H9 (cell line): Measurements from ENCODE around the gene ZFYVE28. TPM values are rescaled to one million over a fixed set of nuclear protein-coding genes. Genes with fewer than 3 reads are reported as not detected.

Experiments used
- DNase-seq: peaks from one replicate; pipeline ENCODE4 v3.0.0-alpha.2; 2017
- H2AFZ ChIP-seq: one replicate; pipeline ENCODE4 v1.6.1; 2013; ENCODE audit warnings: mild to moderate bottlenecking, low read length, control low read depth, moderate library complexity
- H2AK5ac ChIP-seq: 2 replicates; pipeline ENCODE4 v1.6.1; 2013; ENCODE audit warnings: low read length, control low read depth, mixed read lengths; ENCODE audit not compliant: insufficient read length
- H2BK120ac ChIP-seq: one replicate; pipeline ENCODE4 v1.6.1; 2013; ENCODE audit warnings: low read depth, mild to moderate bottlenecking, low read length, control low read depth, inconsistent platforms; ENCODE audit not compliant: poor library complexity, severe bottlenecking
- H2BK12ac ChIP-seq: 2 replicates; pipeline ENCODE4 v1.6.1; 2013; ENCODE audit warnings: low read length, control low read depth, mixed read lengths, low read depth; ENCODE audit not compliant: insufficient read length
- H2BK15ac ChIP-seq: 2 replicates; pipeline ENCODE4 v1.6.1; 2013; ENCODE audit warnings: low read depth, low read length, control low read depth
- H2BK20ac ChIP-seq: one replicate; pipeline ENCODE4 v1.6.1; 2013; ENCODE audit warnings: low read depth, mild to moderate bottlenecking, low read length, control low read depth, inconsistent platforms; ENCODE audit not compliant: poor library complexity, severe bottlenecking
- H2BK5ac ChIP-seq: 2 replicates; pipeline ENCODE4 v1.6.1; 2013; ENCODE audit warnings: low read length, control low read depth, mixed read lengths; ENCODE audit not compliant: insufficient read length
- H3K14ac ChIP-seq: 2 replicates; pipeline ENCODE4 v1.6.1; 2013; ENCODE audit warnings: low read length, control low read depth; ENCODE audit not compliant: insufficient read depth
- H3K18ac ChIP-seq: 2 replicates; pipeline ENCODE4 v1.6.1; 2013; ENCODE audit warnings: low read depth, mild to moderate bottlenecking, mixed read lengths, low read length, control low read depth; ENCODE audit not compliant: insufficient read length
- H3K23ac ChIP-seq: 2 replicates; pipeline ENCODE4 v1.6.1; 2013; ENCODE audit warnings: low read length, control low read depth, mixed read lengths, low read depth; ENCODE audit not compliant: insufficient read length
- H3K23me2 ChIP-seq: 2 replicates; pipeline ENCODE4 v1.6.1; 2013; ENCODE audit warnings: low read depth, mild to moderate bottlenecking, mixed read lengths, low read length, control low read depth; ENCODE audit not compliant: insufficient read length, poor library complexity, severe bottlenecking
- H3K27ac ChIP-seq: 2 replicates; pipeline ENCODE4 v1.5.1; 2013; ENCODE audit warnings: low read length, control low read depth, mixed read lengths, low read depth; ENCODE audit not compliant: insufficient read length
- H3K27me3 ChIP-seq: 2 replicates; pipeline ENCODE4 v1.6.1; 2013; ENCODE audit warnings: low read length, control low read depth, inconsistent platforms; ENCODE audit not compliant: insufficient read depth
- H3K4ac ChIP-seq: 2 replicates; pipeline ENCODE4 v1.6.1; 2013; ENCODE audit warnings: low read depth, mild to moderate bottlenecking, control low read depth, inconsistent platforms, low read length, moderate library complexity
- H3K4me1 ChIP-seq: 2 replicates; pipeline ENCODE4 v1.6.1; 2013; ENCODE audit warnings: low read length, control low read depth, inconsistent platforms; ENCODE audit not compliant: insufficient read depth
- H3K4me2 ChIP-seq: 2 replicates; pipeline ENCODE4 v1.6.1; 2013; ENCODE audit warnings: low read length, control low read depth, mixed read lengths; ENCODE audit not compliant: insufficient read length, insufficient read depth
- H3K56ac ChIP-seq: 2 replicates; pipeline ENCODE4 v1.6.1; 2013; ENCODE audit warnings: low read depth, mild to moderate bottlenecking, mixed read lengths, low read length, control low read depth; ENCODE audit not compliant: insufficient read length
- H3K79me1 ChIP-seq: 2 replicates; pipeline ENCODE4 v1.6.1; 2013; ENCODE audit warnings: low read depth, mild to moderate bottlenecking, moderate library complexity, low read length, control low read depth, inconsistent platforms; ENCODE audit not compliant: insufficient read depth, poor library complexity, severe bottlenecking
- H3K79me2 ChIP-seq: 2 replicates; pipeline ENCODE4 v1.6.1; 2013; ENCODE audit warnings: low read length, control low read depth, inconsistent platforms; ENCODE audit not compliant: insufficient read depth
- H3K9ac ChIP-seq: 2 replicates; pipeline ENCODE4 v1.6.1; 2013; ENCODE audit warnings: low read length, control low read depth, mixed read lengths; ENCODE audit not compliant: insufficient read length; ENCODE audit errors: extremely low read depth
- H3K9me3 ChIP-seq: one replicate; pipeline ENCODE4 v1.6.1; 2013; ENCODE audit warnings: low read depth, low read length, inconsistent platforms; ENCODE audit not compliant: control insufficient read depth
- H3T11ph ChIP-seq: one replicate; pipeline ENCODE4 v1.6.1; 2013; ENCODE audit warnings: mild to moderate bottlenecking, low read length, control low read depth, inconsistent platforms
- H4K20me1 ChIP-seq: one replicate; pipeline ENCODE4 v1.6.1; 2013; ENCODE audit not compliant: control insufficient read depth, insufficient read length, insufficient read depth
- H4K5ac ChIP-seq: 2 replicates; pipeline ENCODE4 v1.6.1; 2013; ENCODE audit warnings: low read depth, mild to moderate bottlenecking, mixed read lengths, low read length, control low read depth; ENCODE audit not compliant: insufficient read length
- H4K8ac ChIP-seq: replicated peaks from 2 replicates; pipeline ENCODE4 v1.6.1; 2013; ENCODE audit warnings: low read length, control low read depth, mixed read lengths, low read depth; ENCODE audit not compliant: insufficient read length
- H4K91ac ChIP-seq: 2 replicates; pipeline ENCODE4 v1.6.1; 2013; ENCODE audit warnings: low read depth, mild to moderate bottlenecking, moderate library complexity, mixed read lengths, low read length, control low read depth; ENCODE audit not compliant: insufficient read length
- H3K27ac Mint-ChIP-seq, 3 experiments: 2 replicates in 2 of 3; 3 replicates in 1 of 3; pipeline ENCODE4 v1.8.0; 2020 to 2021; ENCODE audit warnings: mixed read lengths in 3 of 3, mild to moderate bottlenecking in 1 of 3, moderate library complexity in 1 of 3
- H3K27me3 Mint-ChIP-seq: 2 replicates; pipeline ENCODE4 v1.8.0; 2021; ENCODE audit warnings: low read depth, mild to moderate bottlenecking, moderate library complexity, mixed read lengths
- H3K36me3 Mint-ChIP-seq, 3 experiments: 2 replicates in 2 of 3; 3 replicates in 1 of 3; pipeline ENCODE4 v1.8.0; 2020 to 2021; ENCODE audit warnings: low read depth in 3 of 3, mixed read lengths in 3 of 3; ENCODE audit not compliant: insufficient read depth in 1 of 3
- H3K4me1 Mint-ChIP-seq, 2 experiments: 2 replicates each; pipeline ENCODE4 v1.8.0; 2020; ENCODE audit warnings: mixed read lengths in 2 of 2
- H3K4me3 Mint-ChIP-seq, 2 experiments: 2 replicates in 1 of 2; 3 replicates in 1 of 2; pipeline ENCODE4 v1.8.0; 2020 to 2021; ENCODE audit warnings: mild to moderate bottlenecking in 2 of 2, mixed read lengths in 2 of 2, moderate library complexity in 1 of 2
- H3K9me3 Mint-ChIP-seq, 2 experiments: 2 replicates in 1 of 2; 3 replicates in 1 of 2; pipeline ENCODE4 v1.8.0; 2020; ENCODE audit warnings: mild to moderate bottlenecking in 2 of 2, mixed read lengths in 2 of 2, moderate library complexity in 1 of 2
- WGBS: extraction: QIAGEN DNeasy Blood & Tissue Kit; methylation state at CpG from one replicate; pipeline ENCODE4 v1.1.7; 2013; ENCODE audit warnings: missing lambda C conversion rate, low lambda C conversion rate, mixed read lengths; ENCODE audit not compliant: insufficient read length; ENCODE audit errors: extremely low coverage; 5-methylcytosine and 5-hydroxymethylcytosine counted together
- total RNA-seq: library from RNA; stranded (reverse); gene quantifications from 2 replicates; pipeline ENCODE4 v1.2.1, GENCODE V29; 2021
- TF ChIP-seq, protein P1 (sequence below): fragments of 200-600 bp; sonication (generic); conservative IDR thresholded peaks from 3 replicates; pipeline ENCODE4 v1.8.0; 2021; ENCODE audit warnings: antibody characterized with exemption, mild to moderate bottlenecking

The ZFYVE28 gene
- total RNA-seq, 1 experiment from 2014 or later = 0.98 TPM

DNA sequence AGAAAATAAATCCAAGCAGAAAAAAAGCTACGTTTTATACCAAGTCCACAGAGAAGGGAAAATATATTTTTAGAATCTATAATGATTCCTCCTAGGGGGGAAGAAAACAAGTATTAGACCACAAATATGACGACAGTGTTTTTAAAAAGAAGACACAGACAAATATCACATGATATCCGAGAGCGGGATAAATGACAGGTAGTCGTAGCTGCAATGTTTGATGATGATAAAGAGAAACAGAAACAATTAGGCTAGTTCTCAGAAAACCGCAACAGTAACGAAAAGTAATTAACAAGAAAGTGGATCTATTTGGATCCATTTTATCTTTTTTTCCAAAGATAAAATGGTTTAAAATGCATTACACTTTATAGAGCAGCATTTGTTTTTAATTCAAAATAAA, 177.4 kb downstream of the ZFYVE28 start:
- H3K14ac ChIP-seq = no peak overlapping the region
- Mint-ChIP-seq H3K4me1 (peaks cover 22 to 32% of the 10 kb centered on the region in 2 experiments), H3K36me3 (peaks cover 9 to 29% (median 27%) of the 10 kb centered on the region in 3 experiments; a peak in 6 of 7 replicates), H3K9me3 (peaks cover 13 to 17% of the 10 kb centered on the region in 2 experiments), H3K27ac (no peak overlapping the region), H3K4me3 (peak overlapping the region; percentile 88 to 93), H3K27me3 (peaks cover 5% of the 10 kb centered on the region)
- H2BK5ac ChIP-seq = no peak overlapping the region
- peak overlapping the region; percentile 71 for H3K9ac ChIP-seq
- WGBS = no CpG with 5 or more reads among the region's 7 CpGs
- no peak overlapping the region for H2BK120ac ChIP-seq
- H2AK5ac ChIP-seq = no peak overlapping the region
- H3K4me1 ChIP-seq = no peaks in the 10 kb centered on the region
- H3T11ph ChIP-seq = no peak overlapping the region
- peaks cover 6% of the 10 kb centered on the region; the same call in 1 of the 2 replicates for H3K79me2 ChIP-seq
- H4K5ac ChIP-seq = no peak overlapping the region
- no peak overlapping the region for H4K91ac ChIP-seq
- H3K23ac ChIP-seq = no peak overlapping the region
- no peak overlapping the region for H2AFZ ChIP-seq
- H4K8ac ChIP-seq = no peak overlapping the region
- no peak overlapping the region for H2BK20ac ChIP-seq
- no peaks in the 10 kb centered on the region for H3K27me3 ChIP-seq
- no peak overlapping the region for H2BK12ac ChIP-seq
- no peak overlapping the region for H3K4ac ChIP-seq
- H3K9me3 ChIP-seq = no peaks in the 10 kb centered on the region
- no peaks in the 10 kb centered on the region for H3K79me1 ChIP-seq
- H3K18ac ChIP-seq = no peak overlapping the region
- H3K23me2 ChIP-seq = peaks cover 3% of the 10 kb centered on the region
- no peaks in the 10 kb centered on the region for H4K20me1 ChIP-seq
- no peak overlapping the region for H2BK15ac ChIP-seq
- no peak overlapping the region for H3K27ac ChIP-seq
- TF ChIP-seq, protein P1, sequence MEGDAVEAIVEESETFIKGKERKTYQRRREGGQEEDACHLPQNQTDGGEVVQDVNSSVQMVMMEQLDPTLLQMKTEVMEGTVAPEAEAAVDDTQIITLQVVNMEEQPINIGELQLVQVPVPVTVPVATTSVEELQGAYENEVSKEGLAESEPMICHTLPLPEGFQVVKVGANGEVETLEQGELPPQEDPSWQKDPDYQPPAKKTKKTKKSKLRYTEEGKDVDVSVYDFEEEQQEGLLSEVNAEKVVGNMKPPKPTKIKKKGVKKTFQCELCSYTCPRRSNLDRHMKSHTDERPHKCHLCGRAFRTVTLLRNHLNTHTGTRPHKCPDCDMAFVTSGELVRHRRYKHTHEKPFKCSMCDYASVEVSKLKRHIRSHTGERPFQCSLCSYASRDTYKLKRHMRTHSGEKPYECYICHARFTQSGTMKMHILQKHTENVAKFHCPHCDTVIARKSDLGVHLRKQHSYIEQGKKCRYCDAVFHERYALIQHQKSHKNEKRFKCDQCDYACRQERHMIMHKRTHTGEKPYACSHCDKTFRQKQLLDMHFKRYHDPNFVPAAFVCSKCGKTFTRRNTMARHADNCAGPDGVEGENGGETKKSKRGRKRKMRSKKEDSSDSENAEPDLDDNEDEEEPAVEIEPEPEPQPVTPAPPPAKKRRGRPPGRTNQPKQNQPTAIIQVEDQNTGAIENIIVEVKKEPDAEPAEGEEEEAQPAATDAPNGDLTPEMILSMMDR = no peak
- H3K4me2 ChIP-seq = peak overlapping the region; percentile 63
- no peak overlapping the region for H3K56ac ChIP-seq
- DNase-seq = no peak
